ENCODE results near the gene CELF1. TPM values are rescaled to one million over a fixed set of nuclear protein-coding genes. Genes with fewer than 3 reads are reported as not detected.

The CELF1 gene
- total and polyA plus RNA-seq, 10 of the 15 experiments (the other 5 are each of a cell fraction or from before 2014, with no cell fraction given) = 35.3 to 128 (median 85.7) TPM

DNA sequence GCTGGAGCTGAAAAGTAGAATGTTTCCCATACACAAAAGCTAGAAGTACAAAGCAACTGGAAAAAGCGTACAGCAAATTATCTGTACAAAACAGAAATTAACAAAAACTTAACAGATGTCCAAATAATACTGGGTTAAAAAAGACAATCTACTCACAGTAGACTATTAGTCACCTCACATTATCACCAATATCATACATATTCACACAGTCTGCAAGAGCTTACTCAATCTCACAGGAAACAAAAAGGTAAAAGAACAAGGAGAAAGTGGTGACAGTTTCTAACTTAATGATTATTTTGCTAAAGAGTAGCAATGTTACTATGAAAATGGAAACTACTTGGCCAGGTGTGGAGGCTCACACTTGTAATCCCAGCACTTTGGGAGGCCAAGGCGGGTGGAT is 11.9 kb downstream of the CELF1 start:
- no peak overlapping the region for H3K4me2 ChIP-seq (ENCODE audit: control insufficient read depth, insufficient read depth)
- H3K27me3 ChIP-seq (replicated peaks in 1 of 2; ENCODE audit: control insufficient read depth in 2 of 2, insufficient read depth in 2 of 2, low read length in 1 of 2) = no peaks in the 10 kb centered on the region
- H3K9me3 ChIP-seq (replicated peaks; ENCODE audit: control insufficient read depth, insufficient read depth, low read length) = no peaks in the 10 kb centered on the region
- SMC1A ChIA-PET (ENCODE audit: uncharacterized antibody, unreplicated experiment) = interaction anchor here (0.8 to 7.2 kb wide), 4 partner anchors 9 to 32 kb away, joined by 3 to 42 read pairs (median 9); partner anchors contain the start of gene CELF1
- POLR2A ChIA-PET = interaction anchor here (1.2 to 2.2 kb wide), 2 partner anchors 23 to 25 kb away, joined by 3 to 8 read pairs; no protein-coding TSS in a partner anchor
- no peak overlapping the region for H3K4me3 ChIP-seq
- ATAC-seq = no peak; the same call in 2 of the 3 replicates
- H2AFZ ChIP-seq (ENCODE audit: control insufficient read depth, low read depth, low read length) = no peak overlapping the region
- H3K79me2 ChIP-seq (ENCODE audit: control insufficient read depth, insufficient read depth, low read length) = peaks cover 89% of the 10 kb centered on the region
- H3K27ac ChIP-seq (ENCODE audit: control insufficient read depth, insufficient read depth) = no peak overlapping the region
- no peak overlapping the region for H3K9ac ChIP-seq (ENCODE audit: control insufficient read depth, insufficient read depth, low read length)
- RAD21 ChIA-PET (ENCODE audit: unreplicated experiment) = interaction anchor here (1.8 kb wide), 1 partner anchor 26 kb away, joined by 5 read pairs; no protein-coding TSS in a partner anchor
- TF ChIP-seq, protein P1, sequence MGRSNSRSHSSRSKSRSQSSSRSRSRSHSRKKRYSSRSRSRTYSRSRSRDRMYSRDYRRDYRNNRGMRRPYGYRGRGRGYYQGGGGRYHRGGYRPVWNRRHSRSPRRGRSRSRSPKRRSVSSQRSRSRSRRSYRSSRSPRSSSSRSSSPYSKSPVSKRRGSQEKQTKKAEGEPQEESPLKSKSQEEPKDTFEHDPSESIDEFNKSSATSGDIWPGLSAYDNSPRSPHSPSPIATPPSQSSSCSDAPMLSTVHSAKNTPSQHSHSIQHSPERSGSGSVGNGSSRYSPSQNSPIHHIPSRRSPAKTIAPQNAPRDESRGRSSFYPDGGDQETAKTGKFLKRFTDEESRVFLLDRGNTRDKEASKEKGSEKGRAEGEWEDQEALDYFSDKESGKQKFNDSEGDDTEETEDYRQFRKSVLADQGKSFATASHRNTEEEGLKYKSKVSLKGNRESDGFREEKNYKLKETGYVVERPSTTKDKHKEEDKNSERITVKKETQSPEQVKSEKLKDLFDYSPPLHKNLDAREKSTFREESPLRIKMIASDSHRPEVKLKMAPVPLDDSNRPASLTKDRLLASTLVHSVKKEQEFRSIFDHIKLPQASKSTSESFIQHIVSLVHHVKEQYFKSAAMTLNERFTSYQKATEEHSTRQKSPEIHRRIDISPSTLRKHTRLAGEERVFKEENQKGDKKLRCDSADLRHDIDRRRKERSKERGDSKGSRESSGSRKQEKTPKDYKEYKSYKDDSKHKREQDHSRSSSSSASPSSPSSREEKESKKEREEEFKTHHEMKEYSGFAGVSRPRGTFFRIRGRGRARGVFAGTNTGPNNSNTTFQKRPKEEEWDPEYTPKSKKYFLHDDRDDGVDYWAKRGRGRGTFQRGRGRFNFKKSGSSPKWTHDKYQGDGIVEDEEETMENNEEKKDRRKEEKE (IDR thresholded peaks at IDR 0.05) = no peak
- TF ChIP-seq SIX5 (IDR thresholded peaks at IDR 0.05; ENCODE audit: low read depth, low read length, severe bottlenecking) = no peak
- TF ChIP-seq, protein P2, sequence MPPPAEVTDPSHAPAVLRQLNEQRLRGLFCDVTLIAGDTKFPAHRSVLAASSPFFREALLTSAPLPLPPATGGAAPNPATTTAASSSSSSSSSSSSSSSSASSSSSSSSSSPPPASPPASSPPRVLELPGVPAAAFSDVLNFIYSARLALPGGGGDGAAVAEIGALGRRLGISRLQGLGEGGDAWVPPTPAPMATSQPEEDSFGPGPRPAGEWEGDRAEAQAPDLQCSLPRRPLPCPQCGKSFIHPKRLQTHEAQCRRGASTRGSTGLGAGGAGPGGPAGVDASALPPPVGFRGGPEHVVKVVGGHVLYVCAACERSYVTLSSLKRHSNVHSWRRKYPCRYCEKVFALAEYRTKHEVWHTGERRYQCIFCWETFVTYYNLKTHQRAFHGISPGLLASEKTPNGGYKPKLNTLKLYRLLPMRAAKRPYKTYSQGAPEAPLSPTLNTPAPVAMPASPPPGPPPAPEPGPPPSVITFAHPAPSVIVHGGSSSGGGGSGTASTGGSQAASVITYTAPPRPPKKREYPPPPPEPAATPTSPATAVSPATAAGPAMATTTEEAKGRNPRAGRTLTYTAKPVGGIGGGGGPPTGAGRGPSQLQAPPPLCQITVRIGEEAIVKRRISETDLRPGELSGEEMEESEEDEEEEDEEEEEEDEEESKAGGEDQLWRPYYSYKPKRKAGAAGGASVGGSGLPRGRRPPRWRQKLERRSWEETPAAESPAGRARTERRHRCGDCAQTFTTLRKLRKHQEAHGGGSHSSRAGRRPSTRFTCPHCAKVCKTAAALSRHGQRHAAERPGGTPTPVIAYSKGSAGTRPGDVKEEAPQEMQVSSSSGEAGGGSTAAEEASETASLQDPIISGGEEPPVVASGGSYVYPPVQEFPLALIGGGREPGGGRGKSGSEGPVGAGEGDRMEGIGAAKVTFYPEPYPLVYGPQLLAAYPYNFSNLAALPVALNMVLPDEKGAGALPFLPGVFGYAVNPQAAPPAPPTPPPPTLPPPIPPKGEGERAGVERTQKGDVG (CRISPR knock-in tag; IDR thresholded peaks at IDR 0.05) = no peak
- TF ChIP-seq MTA2 (IDR thresholded peaks at IDR 0.05; ENCODE audit: low read depth) = no peak
- TF ChIP-seq, protein P3, sequence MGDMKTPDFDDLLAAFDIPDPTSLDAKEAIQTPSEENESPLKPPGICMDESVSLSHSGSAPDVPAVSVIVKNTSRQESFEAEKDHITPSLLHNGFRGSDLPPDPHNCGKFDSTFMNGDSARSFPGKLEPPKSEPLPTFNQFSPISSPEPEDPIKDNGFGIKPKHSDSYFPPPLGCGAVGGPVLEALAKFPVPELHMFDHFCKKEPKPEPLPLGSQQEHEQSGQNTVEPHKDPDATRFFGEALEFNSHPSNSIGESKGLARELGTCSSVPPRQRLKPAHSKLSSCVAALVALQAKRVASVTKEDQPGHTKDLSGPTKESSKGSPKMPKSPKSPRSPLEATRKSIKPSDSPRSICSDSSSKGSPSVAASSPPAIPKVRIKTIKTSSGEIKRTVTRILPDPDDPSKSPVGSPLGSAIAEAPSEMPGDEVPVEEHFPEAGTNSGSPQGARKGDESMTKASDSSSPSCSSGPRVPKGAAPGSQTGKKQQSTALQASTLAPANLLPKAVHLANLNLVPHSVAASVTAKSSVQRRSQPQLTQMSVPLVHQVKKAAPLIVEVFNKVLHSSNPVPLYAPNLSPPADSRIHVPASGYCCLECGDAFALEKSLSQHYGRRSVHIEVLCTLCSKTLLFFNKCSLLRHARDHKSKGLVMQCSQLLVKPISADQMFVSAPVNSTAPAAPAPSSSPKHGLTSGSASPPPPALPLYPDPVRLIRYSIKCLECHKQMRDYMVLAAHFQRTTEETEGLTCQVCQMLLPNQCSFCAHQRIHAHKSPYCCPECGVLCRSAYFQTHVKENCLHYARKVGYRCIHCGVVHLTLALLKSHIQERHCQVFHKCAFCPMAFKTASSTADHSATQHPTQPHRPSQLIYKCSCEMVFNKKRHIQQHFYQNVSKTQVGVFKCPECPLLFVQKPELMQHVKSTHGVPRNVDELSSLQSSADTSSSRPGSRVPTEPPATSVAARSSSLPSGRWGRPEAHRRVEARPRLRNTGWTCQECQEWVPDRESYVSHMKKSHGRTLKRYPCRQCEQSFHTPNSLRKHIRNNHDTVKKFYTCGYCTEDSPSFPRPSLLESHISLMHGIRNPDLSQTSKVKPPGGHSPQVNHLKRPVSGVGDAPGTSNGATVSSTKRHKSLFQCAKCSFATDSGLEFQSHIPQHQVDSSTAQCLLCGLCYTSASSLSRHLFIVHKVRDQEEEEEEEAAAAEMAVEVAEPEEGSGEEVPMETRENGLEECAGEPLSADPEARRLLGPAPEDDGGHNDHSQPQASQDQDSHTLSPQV (IDR thresholded peaks at IDR 0.05) = no peak
- in situ Hi-C loops (cut with MboI) = no loop called here
- H3K4me1 ChIP-seq (ENCODE audit: control insufficient read depth, insufficient read depth, low read length) = peaks cover 8% of the 10 kb centered on the region
- intact Hi-C loops (cut with micrococcal nuclease; ENCODE audit: unreplicated experiment) = no loop called here
- CTCF ChIA-PET = no interaction called here
- peaks cover 2 to 7% of the 10 kb centered on the region in 2 experiments; a peak in 2 of 4 replicates for H3K36me3 ChIP-seq (ENCODE audit: control insufficient read depth in 2 of 2, insufficient read depth in 2 of 2, low read length in 1 of 2)
- WGBS (ENCODE audit: insufficient coverage, insufficient replicate concordance, low lambda C conversion rate, missing lambda C conversion rate) = 97% methylated on average over 2 of the region's 2 CpGs
- H4K20me1 ChIP-seq (ENCODE audit: control insufficient read depth, insufficient read depth) = peaks cover 13% of the 10 kb centered on the region
- no peak for FAIRE-seq
- no peak for DNase-seq (ENCODE audit: low read depth, low spot score)
- no TSS peak for BruUV-seq (replicated peaks)
